ENCODE data around the gene FBXO44. TPM values are rescaled to one million over a fixed set of nuclear protein-coding genes. Genes with fewer than 3 reads are reported as not detected.

FBXO44 gene
- total and polyA plus RNA-seq, 2 experiments from 2014 or later: 22.0 to 30.8 TPM

DNA sequence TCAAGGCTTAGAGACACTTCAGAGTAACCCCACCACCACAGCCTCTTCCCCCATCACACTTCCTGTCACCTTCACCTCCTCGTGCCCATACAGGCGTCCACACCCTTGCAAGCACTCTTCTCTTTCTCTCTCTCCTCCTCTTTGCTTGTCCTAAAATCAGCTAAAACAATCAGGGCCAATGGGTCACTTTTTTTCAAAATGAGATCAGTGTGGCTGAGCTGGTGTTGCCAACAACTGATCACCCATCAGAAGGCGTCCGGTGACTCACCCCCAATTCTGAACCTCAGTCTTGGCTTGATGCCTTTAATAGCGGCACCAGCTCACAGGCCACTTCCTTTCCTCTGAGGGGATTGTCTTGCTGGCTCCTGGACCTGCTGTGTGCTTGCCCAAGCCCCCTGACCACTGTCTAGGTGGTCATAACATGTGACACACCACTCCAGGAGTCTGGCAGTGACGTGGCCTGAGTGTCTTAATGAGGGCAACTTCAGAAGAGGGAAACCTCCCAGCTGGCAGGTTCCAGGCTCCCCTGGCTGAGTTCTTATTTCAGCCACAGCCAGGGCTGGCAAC lies 38.4 kb downstream of the FBXO44 start:
- Histone ChIP-seq H3K36me3 (ENCODE audit: insufficient read depth) (no peaks in the 10 kb centered on the region), H3K79me2 (replicated peaks; ENCODE audit: insufficient read depth) (peaks cover 75% of the 10 kb centered on the region), H4K20me1 (replicated peaks; ENCODE audit: insufficient read depth) (no peaks in the 10 kb centered on the region; the same call in none of the 2 replicates), H3K4me3 (peak overlapping the region; percentile 94), H3K9me2 (ENCODE audit: insufficient read depth) (no peaks in the 10 kb centered on the region), H3K27me3 (ENCODE audit: insufficient read depth) (no peaks in the 10 kb centered on the region), H2AFZ (no peak overlapping the region), H3F3A (replicated peaks; ENCODE audit: low read depth) (peaks cover 16% of the 10 kb centered on the region), H3K27ac (ENCODE audit: low read depth) (no peak overlapping the region), H3K4me1 (ENCODE audit: insufficient read depth) (peaks cover 38% of the 10 kb centered on the region), H3K4me2 (peak overlapping the region; percentile 97)
- TF ChIP-seq JUNB (IDR thresholded peaks at IDR 0.05; ENCODE audit: unreplicated experiment) (no peak), NANOG (IDR thresholded peaks at IDR 0.05; ENCODE audit: borderline replicate concordance) (no peak), EZH2 (IDR thresholded peaks at IDR 0.05; ENCODE audit: low read depth, unreplicated experiment) (no peak), STAT1 (IDR thresholded peaks at IDR 0.05; ENCODE audit: unreplicated experiment) (no peak), EZH2phosphoT487 (IDR thresholded peaks at IDR 0.05; ENCODE audit: unreplicated experiment) (no peak), POLR2AphosphoS5 (IDR thresholded peaks at IDR 0.05; ENCODE audit: low read depth) (no peak)
- TF ChIP-seq, protein P1, sequence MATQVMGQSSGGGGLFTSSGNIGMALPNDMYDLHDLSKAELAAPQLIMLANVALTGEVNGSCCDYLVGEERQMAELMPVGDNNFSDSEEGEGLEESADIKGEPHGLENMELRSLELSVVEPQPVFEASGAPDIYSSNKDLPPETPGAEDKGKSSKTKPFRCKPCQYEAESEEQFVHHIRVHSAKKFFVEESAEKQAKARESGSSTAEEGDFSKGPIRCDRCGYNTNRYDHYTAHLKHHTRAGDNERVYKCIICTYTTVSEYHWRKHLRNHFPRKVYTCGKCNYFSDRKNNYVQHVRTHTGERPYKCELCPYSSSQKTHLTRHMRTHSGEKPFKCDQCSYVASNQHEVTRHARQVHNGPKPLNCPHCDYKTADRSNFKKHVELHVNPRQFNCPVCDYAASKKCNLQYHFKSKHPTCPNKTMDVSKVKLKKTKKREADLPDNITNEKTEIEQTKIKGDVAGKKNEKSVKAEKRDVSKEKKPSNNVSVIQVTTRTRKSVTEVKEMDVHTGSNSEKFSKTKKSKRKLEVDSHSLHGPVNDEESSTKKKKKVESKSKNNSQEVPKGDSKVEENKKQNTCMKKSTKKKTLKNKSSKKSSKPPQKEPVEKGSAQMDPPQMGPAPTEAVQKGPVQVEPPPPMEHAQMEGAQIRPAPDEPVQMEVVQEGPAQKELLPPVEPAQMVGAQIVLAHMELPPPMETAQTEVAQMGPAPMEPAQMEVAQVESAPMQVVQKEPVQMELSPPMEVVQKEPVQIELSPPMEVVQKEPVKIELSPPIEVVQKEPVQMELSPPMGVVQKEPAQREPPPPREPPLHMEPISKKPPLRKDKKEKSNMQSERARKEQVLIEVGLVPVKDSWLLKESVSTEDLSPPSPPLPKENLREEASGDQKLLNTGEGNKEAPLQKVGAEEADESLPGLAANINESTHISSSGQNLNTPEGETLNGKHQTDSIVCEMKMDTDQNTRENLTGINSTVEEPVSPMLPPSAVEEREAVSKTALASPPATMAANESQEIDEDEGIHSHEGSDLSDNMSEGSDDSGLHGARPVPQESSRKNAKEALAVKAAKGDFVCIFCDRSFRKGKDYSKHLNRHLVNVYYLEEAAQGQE (IDR thresholded peaks at IDR 0.05; ENCODE audit: unreplicated experiment): no peak
- TF ChIP-seq, protein P2, sequence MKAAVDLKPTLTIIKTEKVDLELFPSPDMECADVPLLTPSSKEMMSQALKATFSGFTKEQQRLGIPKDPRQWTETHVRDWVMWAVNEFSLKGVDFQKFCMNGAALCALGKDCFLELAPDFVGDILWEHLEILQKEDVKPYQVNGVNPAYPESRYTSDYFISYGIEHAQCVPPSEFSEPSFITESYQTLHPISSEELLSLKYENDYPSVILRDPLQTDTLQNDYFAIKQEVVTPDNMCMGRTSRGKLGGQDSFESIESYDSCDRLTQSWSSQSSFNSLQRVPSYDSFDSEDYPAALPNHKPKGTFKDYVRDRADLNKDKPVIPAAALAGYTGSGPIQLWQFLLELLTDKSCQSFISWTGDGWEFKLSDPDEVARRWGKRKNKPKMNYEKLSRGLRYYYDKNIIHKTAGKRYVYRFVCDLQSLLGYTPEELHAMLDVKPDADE (IDR thresholded peaks at IDR 0.05): no peak
- Mint-ChIP-seq H3K27ac (no peak overlapping the region), H3K36me3 (ENCODE audit: low read depth) (peaks cover 11% of the 10 kb centered on the region; the same call in 2 of the 3 replicates), H3K4me3 (peak overlapping the region; percentile 91), H3K4me1 (peaks cover 38% of the 10 kb centered on the region), H3K27me3 (ENCODE audit: insufficient read depth, low read depth, poor library complexity) (peaks cover 21% of the 10 kb centered on the region), H3K9me3 (peaks cover 3% of the 10 kb centered on the region; the same call in 2 of the 3 replicates)
- DNase-seq (ENCODE audit: low spot score) (no peak), ATAC-seq (no peak)

DNA sequence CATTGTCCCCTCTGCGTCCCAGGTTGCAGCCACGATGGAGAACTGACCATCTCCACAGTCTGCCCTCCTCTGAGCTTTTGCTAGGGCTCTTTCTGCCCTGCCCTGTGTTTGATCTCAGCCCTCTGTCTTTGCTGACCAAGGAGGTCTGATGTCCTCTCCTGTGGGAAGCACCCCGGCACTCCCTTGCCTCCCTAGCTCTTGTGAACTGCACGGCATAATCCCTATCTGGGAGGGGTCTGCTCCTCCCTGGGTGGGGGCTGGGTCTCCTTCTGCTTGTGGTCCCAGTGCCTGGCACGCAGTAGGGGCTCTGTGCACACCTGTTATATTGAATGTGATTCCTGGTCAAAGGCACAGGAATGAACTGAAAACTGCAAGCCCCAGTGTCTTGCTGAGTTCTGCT lies 39.2 kb downstream of the FBXO44 start:
- Mint-ChIP-seq H3K4me3 (peak overlapping the region; percentile 45), H3K4me1 (peaks cover 38% of the 10 kb centered on the region), H3K27me3 (ENCODE audit: insufficient read depth, low read depth, poor library complexity) (peaks cover 20% of the 10 kb centered on the region), H3K27ac (no peak overlapping the region), H3K9me3 (peaks cover 3% of the 10 kb centered on the region; the same call in 2 of the 3 replicates), H3K36me3 (ENCODE audit: low read depth) (peaks cover 10% of the 10 kb centered on the region; the same call in 2 of the 3 replicates)
- Histone ChIP-seq H3F3A (replicated peaks; ENCODE audit: low read depth) (peaks cover 15% of the 10 kb centered on the region), H3K27me3 (ENCODE audit: insufficient read depth) (no peaks in the 10 kb centered on the region), H2AFZ (no peak overlapping the region), H3K4me3 (0 out of 2 replicates have a peak overlapping the region, but pooled peaks have one; percentile 26), H3K36me3 (ENCODE audit: insufficient read depth) (no peaks in the 10 kb centered on the region), H3K4me2 (peak overlapping the region; percentile 97), H4K20me1 (replicated peaks; ENCODE audit: insufficient read depth) (no peaks in the 10 kb centered on the region; the same call in 1 of the 2 replicates), H3K9me2 (ENCODE audit: insufficient read depth) (no peaks in the 10 kb centered on the region), H3K4me1 (ENCODE audit: insufficient read depth) (peaks cover 30% of the 10 kb centered on the region), H3K79me2 (replicated peaks; ENCODE audit: insufficient read depth) (peaks cover 75% of the 10 kb centered on the region), H3K27ac (ENCODE audit: low read depth) (no peak overlapping the region)
- ATAC-seq (no peak), DNase-seq (ENCODE audit: low spot score) (no peak)
- TF ChIP-seq, protein P3, sequence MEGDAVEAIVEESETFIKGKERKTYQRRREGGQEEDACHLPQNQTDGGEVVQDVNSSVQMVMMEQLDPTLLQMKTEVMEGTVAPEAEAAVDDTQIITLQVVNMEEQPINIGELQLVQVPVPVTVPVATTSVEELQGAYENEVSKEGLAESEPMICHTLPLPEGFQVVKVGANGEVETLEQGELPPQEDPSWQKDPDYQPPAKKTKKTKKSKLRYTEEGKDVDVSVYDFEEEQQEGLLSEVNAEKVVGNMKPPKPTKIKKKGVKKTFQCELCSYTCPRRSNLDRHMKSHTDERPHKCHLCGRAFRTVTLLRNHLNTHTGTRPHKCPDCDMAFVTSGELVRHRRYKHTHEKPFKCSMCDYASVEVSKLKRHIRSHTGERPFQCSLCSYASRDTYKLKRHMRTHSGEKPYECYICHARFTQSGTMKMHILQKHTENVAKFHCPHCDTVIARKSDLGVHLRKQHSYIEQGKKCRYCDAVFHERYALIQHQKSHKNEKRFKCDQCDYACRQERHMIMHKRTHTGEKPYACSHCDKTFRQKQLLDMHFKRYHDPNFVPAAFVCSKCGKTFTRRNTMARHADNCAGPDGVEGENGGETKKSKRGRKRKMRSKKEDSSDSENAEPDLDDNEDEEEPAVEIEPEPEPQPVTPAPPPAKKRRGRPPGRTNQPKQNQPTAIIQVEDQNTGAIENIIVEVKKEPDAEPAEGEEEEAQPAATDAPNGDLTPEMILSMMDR (conservative IDR thresholded peaks at IDR 0.05; ENCODE audit: low read depth in 2 of 2): no peak
- TF ChIP-seq POLR2AphosphoS5 (IDR thresholded peaks at IDR 0.05; ENCODE audit: low read depth) (no peak), CREB1 (CRISPR knock-in tag; IDR thresholded peaks at IDR 0.05; ENCODE audit: low read depth) (no peak), NANOG (IDR thresholded peaks at IDR 0.05; ENCODE audit: borderline replicate concordance) (no peak), EZH2 (IDR thresholded peaks at IDR 0.05; ENCODE audit: low read depth, unreplicated experiment) (no peak), STAT1 (IDR thresholded peaks at IDR 0.05; ENCODE audit: unreplicated experiment) (no peak)
- TF ChIP-seq, protein P2 (IDR thresholded peaks at IDR 0.05): no peak

Data from GM23338 (cell line).